Measurements from ENCODE around the gene NUP98.

The NUP98 gene

GRCh38 chr11:3797329-3798090 is at the start of gene NUP98:
Gene NUP98 (minus strand): TSS chr11:3797554. CDS start chr11:3782117, 15,437 bp downstream.
- DNase-seq (ENCODE audit: low read depth) = peak; percentile 98

GRCh38 chr11:3845670-3846069 is 48.3 kb upstream of the NUP98 start:
- no peak for DNase-seq (ENCODE audit: low read depth)

GRCh38 chr11:3845246-3845645 is 47.9 kb upstream of the NUP98 start:
- no peak for DNase-seq (ENCODE audit: low read depth)

GRCh38 chr11:3843326-3843725 is 46.0 kb upstream of the NUP98 start:
- no peak for DNase-seq (ENCODE audit: low read depth)

- DNase-seq (ENCODE audit: low read depth) = no peak
Measured at GRCh38 chr11:3841426-3842350, 44.3 kb upstream of the NUP98 start.

- DNase-seq (ENCODE audit: low read depth) = peak; percentile 51
Measured at GRCh38 chr11:3840870-3841425, 43.6 kb upstream of the NUP98 start, which contains the start of gene RHOG. Gene RHOG (minus strand): TSS chr11:3840959. CDS start chr11:3828138, 12,821 bp downstream.

- no peak for DNase-seq (ENCODE audit: low read depth)
Measured at GRCh38 chr11:3840004-3840869, 42.9 kb upstream of the NUP98 start.

- DNase-seq (ENCODE audit: low read depth) = no peak
Measured at GRCh38 chr11:3838504-3838903, 41.1 kb upstream of the NUP98 start.

- DNase-seq (ENCODE audit: low read depth) = no peak
Measured at GRCh38 chr11:3837793-3838192, 40.4 kb upstream of the NUP98 start.

GRCh38 chr11:3836903-3837302 is 39.5 kb upstream of the NUP98 start:
- DNase-seq (ENCODE audit: low read depth) = no peak

GRCh38 chr11:3835751-3836150 is 38.4 kb upstream of the NUP98 start:
- DNase-seq (ENCODE audit: low read depth) = no peak

- no peak for DNase-seq (ENCODE audit: low read depth)
Measured at GRCh38 chr11:3834664-3835461, 37.5 kb upstream of the NUP98 start.

- DNase-seq (ENCODE audit: low read depth) = no peak
Measured at GRCh38 chr11:3834349-3834663, 37.0 kb upstream of the NUP98 start.

- DNase-seq (ENCODE audit: low read depth) = no peak
Measured at GRCh38 chr11:3833449-3833848, 36.1 kb upstream of the NUP98 start.

- no peak for DNase-seq (ENCODE audit: low read depth)
Measured at GRCh38 chr11:3832816-3833215, 35.5 kb upstream of the NUP98 start.

- no peak for DNase-seq (ENCODE audit: low read depth)
Measured at GRCh38 chr11:3831378-3832239, 34.3 kb upstream of the NUP98 start.

GRCh38 chr11:3830730-3831129 is 33.4 kb upstream of the NUP98 start:
- DNase-seq (ENCODE audit: low read depth) = no peak

- DNase-seq (ENCODE audit: low read depth) = no peak
Measured at GRCh38 chr11:3830088-3830487, 32.7 kb upstream of the NUP98 start.

GRCh38 chr11:3827434-3828186 is 30.3 kb upstream of the NUP98 start:
- no peak for DNase-seq (ENCODE audit: low read depth)

Measured in HS-27A (cell line).